ENCODE measurements around the gene IQGAP1.

GRCh38 chr15:90512981-90513380, 124.9 kb downstream of the IQGAP1 start:
- TF ChIP-seq, protein P1, sequence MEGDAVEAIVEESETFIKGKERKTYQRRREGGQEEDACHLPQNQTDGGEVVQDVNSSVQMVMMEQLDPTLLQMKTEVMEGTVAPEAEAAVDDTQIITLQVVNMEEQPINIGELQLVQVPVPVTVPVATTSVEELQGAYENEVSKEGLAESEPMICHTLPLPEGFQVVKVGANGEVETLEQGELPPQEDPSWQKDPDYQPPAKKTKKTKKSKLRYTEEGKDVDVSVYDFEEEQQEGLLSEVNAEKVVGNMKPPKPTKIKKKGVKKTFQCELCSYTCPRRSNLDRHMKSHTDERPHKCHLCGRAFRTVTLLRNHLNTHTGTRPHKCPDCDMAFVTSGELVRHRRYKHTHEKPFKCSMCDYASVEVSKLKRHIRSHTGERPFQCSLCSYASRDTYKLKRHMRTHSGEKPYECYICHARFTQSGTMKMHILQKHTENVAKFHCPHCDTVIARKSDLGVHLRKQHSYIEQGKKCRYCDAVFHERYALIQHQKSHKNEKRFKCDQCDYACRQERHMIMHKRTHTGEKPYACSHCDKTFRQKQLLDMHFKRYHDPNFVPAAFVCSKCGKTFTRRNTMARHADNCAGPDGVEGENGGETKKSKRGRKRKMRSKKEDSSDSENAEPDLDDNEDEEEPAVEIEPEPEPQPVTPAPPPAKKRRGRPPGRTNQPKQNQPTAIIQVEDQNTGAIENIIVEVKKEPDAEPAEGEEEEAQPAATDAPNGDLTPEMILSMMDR (IDR thresholded peaks at IDR 0.05): no peak
- no peak for TF ChIP-seq POLR2A (IDR thresholded peaks at IDR 0.05)

All from Peyer's patch (tissue), 4 donors.